HAP-1 (cell line): ENCODE results near the gene HERPUD1.
"Not testable (repeated sequence)": the region's sequence is repeated elsewhere in the genome, so short reads cannot be mapped to it uniquely, and the experiment has no call there.

Experiments used
- DNase-seq, 2 experiments: peaks; one replicate each; pipeline ENCODE4 v3.0.0-alpha.2; 2016 to 2020; ENCODE audit warnings: low spot score in 2 of 2
- H3K27me3 ChIP-seq: fragments of 250-450 bp; sonication (Bioruptor Pico); 2 replicates; pipeline ENCODE4 v1.5.1; 2020; ENCODE audit warnings: low read depth, mild to moderate bottlenecking, moderate library complexity
- H3K36me3 ChIP-seq: fragments of 250-450 bp; sonication (Bioruptor Pico); replicated peaks from 2 replicates; pipeline ENCODE4 v1.5.1; 2020; ENCODE audit warnings: mild to moderate bottlenecking
- H3K4me1 ChIP-seq: fragments of 250-450 bp; sonication (Bioruptor Pico); 2 replicates; pipeline ENCODE4 v1.5.1; 2020; ENCODE audit warnings: mild to moderate bottlenecking
- H3K4me3 ChIP-seq: fragments of 250-450 bp; sonication (Bioruptor Pico); 2 replicates; pipeline ENCODE4 v1.5.1; 2020; ENCODE audit warnings: mild to moderate bottlenecking, moderate library complexity
- H3K9me3 ChIP-seq: fragments of 250-450 bp; sonication (Bioruptor Pico); 2 replicates; pipeline ENCODE4 v1.5.1; 2020; ENCODE audit warnings: mild to moderate bottlenecking, moderate library complexity
- in situ Hi-C: fragments of 300-500 bp; cut with MboI; formaldehyde crosslinking; loops from 3 replicates; pipeline ENCODE4 v1.14.3; 2020; ENCODE audit warnings: low sequenced_read_pairs, inconsistent platforms, mixed read lengths

HERPUD1 gene

GRCh38 chr16:56965149-56966092 lies 33.5 kb downstream of the HERPUD1 start:
- no peak overlapping the region for H3K4me3 ChIP-seq
- no peak for DNase-seq
- H3K9me3 ChIP-seq, result no peaks in the 10 kb centered on the region
- in situ Hi-C loops, result no loop called here
- no peaks in the 10 kb centered on the region for H3K27me3 ChIP-seq
- H3K4me1 ChIP-seq, result peaks cover 9% of the 10 kb centered on the region
- no peaks in the 10 kb centered on the region for H3K36me3 ChIP-seq

- DNase-seq, result no peak
- in situ Hi-C loops, result no loop called here
- H3K4me1 ChIP-seq, result peaks cover 9% of the 10 kb centered on the region
- no peaks in the 10 kb centered on the region for H3K36me3 ChIP-seq
- H3K9me3 ChIP-seq, result no peaks in the 10 kb centered on the region
- no peak overlapping the region for H3K4me3 ChIP-seq
- H3K27me3 ChIP-seq, result no peaks in the 10 kb centered on the region
These were observed 34.1 kb downstream of the HERPUD1 start for GRCh38 chr16:56966093-56966475.

GRCh38 chr16:56967733-56968132 lies 35.8 kb downstream of the HERPUD1 start:
- Histone ChIP-seq H3K4me1 (peaks cover 9% of the 10 kb centered on the region), H3K4me3 (no peak overlapping the region), H3K36me3 (no peaks in the 10 kb centered on the region), H3K27me3 (no peaks in the 10 kb centered on the region), H3K9me3 (no peaks in the 10 kb centered on the region)
- in situ Hi-C loops, result no loop called here
- DNase-seq, result no peak

GRCh38 chr16:56969769-56970168 lies 37.8 kb downstream of the HERPUD1 start:
- Histone ChIP-seq H3K36me3 (no peaks in the 10 kb centered on the region), H3K4me1 (peaks cover 5% of the 10 kb centered on the region), H3K27me3 (no peaks in the 10 kb centered on the region), H3K4me3 (no peak overlapping the region), H3K9me3 (no peaks in the 10 kb centered on the region)
- no peak for DNase-seq
- in situ Hi-C loops, result no loop called here

GRCh38 chr16:56970934-56971767 lies 39.2 kb downstream of the HERPUD1 start:
- no peak for DNase-seq
- no peaks in the 10 kb centered on the region for H3K27me3 ChIP-seq
- H3K9me3 ChIP-seq, result no peaks in the 10 kb centered on the region
- no peak overlapping the region for H3K4me3 ChIP-seq
- in situ Hi-C loops, result no loop called here
- H3K36me3 ChIP-seq, result no peaks in the 10 kb centered on the region
- no peaks in the 10 kb centered on the region for H3K4me1 ChIP-seq

- Histone ChIP-seq H3K27me3 (no peaks in the 10 kb centered on the region), H3K9me3 (no peaks in the 10 kb centered on the region), H3K4me3 (no peak overlapping the region), H3K36me3 (no peaks in the 10 kb centered on the region), H3K4me1 (no peaks in the 10 kb centered on the region)
- DNase-seq, result no peak
- in situ Hi-C loops, result no loop called here
These were observed 39.8 kb downstream of the HERPUD1 start for GRCh38 chr16:56971768-56972043.

GRCh38 chr16:56972403-56973293 lies 40.7 kb downstream of the HERPUD1 start:
- no peaks in the 10 kb centered on the region for H3K4me1 ChIP-seq
- H3K27me3 ChIP-seq, result no peaks in the 10 kb centered on the region
- DNase-seq, result no peak

GRCh38 chr16:56973294-56973689 lies 41.4 kb downstream of the HERPUD1 start:
- no peak for DNase-seq
- no peaks in the 10 kb centered on the region for H3K27me3 ChIP-seq
- H3K4me3 ChIP-seq, result no peak overlapping the region
- no peaks in the 10 kb centered on the region for H3K9me3 ChIP-seq
- no peaks in the 10 kb centered on the region for H3K4me1 ChIP-seq
- H3K36me3 ChIP-seq, result no peaks in the 10 kb centered on the region
- in situ Hi-C loops, result no loop called here

More at GRCh38 chr16:56972403-56973293, 40.7 kb downstream of the HERPUD1 start:
- in situ Hi-C loops, result no loop called here
- no peaks in the 10 kb centered on the region for H3K9me3 ChIP-seq
- no peaks in the 10 kb centered on the region for H3K36me3 ChIP-seq
- H3K4me3 ChIP-seq, result no peak overlapping the region

- H3K4me1 ChIP-seq, H3K4me3 ChIP-seq, in situ Hi-C loops, H3K27me3 ChIP-seq, H3K9me3 ChIP-seq, H3K36me3 ChIP-seq, DNase-seq: not testable (repeated sequence)
These were observed 42.0 kb downstream of the HERPUD1 start for GRCh38 chr16:56973899-56974298.

- no peaks in the 10 kb centered on the region for H3K4me1 ChIP-seq
- H3K4me3 ChIP-seq, result no peak overlapping the region
- no peak for DNase-seq
- H3K27me3 ChIP-seq, result no peaks in the 10 kb centered on the region
- in situ Hi-C loops, result no loop called here
- no peaks in the 10 kb centered on the region for H3K36me3 ChIP-seq
- H3K9me3 ChIP-seq, result no peaks in the 10 kb centered on the region
These were observed 42.8 kb downstream of the HERPUD1 start for GRCh38 chr16:56974549-56975300.

GRCh38 chr16:56975714-56976113 lies 43.8 kb downstream of the HERPUD1 start:
- no peak for DNase-seq
- in situ Hi-C loops, result no loop called here
- H3K4me1 ChIP-seq, result no peaks in the 10 kb centered on the region

GRCh38 chr16:56977216-56977615 lies 45.3 kb downstream of the HERPUD1 start:
- Histone ChIP-seq H3K9me3 (no peaks in the 10 kb centered on the region), H3K27me3 (no peaks in the 10 kb centered on the region), H3K36me3 (no peaks in the 10 kb centered on the region), H3K4me1 (peaks cover 2% of the 10 kb centered on the region; the same call in 1 of the 2 replicates), H3K4me3 (no peak overlapping the region)
- no peak for DNase-seq
- in situ Hi-C loops, result no loop called here

More at GRCh38 chr16:56975714-56976113, 43.8 kb downstream of the HERPUD1 start:
- no peaks in the 10 kb centered on the region for H3K9me3 ChIP-seq
- no peaks in the 10 kb centered on the region for H3K36me3 ChIP-seq
- H3K27me3 ChIP-seq, result no peaks in the 10 kb centered on the region
- H3K4me3 ChIP-seq, result no peak overlapping the region
